HS-27A (cell line): ENCODE data around the gene LPAR1.
A peak's percentile ranks its signal among the peaks of the same experiment; 100 is the strongest.

Experiments used
- DNase-seq: peaks from one replicate; pipeline ENCODE4 v3.0.0-alpha.2; 2012; ENCODE audit warnings: low read depth, missing footprints

LPAR1 gene

DNA sequence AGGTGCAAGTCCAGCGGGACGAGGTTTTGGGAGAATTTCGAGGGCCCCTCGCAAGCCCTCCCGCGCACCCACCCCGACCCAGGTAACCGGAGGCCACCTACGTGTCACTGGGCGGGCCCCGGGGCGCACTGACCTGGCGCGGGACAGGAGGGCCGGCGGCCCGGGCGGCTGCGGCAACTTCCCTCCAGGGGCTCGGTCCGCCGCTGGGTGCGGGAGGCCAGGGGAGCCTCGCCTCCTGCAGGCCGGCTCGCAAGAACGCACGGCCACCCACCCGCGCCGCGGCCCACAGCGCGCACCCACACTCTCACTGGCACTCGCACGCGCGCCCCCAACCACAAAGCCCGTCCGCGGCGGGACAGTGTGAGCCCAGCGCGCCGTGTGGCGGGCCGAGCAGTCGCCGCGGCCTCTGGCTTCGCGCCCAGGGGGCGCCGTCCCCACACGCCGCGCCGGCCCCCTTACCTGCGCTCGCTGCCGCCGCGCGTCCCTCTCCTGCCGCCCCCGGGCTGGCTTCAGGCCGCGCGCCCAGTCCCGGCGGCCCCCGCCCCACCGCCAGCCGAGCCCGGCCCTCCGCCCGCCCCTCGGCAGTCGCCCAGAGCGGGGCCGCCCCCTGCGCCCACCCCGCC, 451 bp downstream of the LPAR1 start:
- no peak for DNase-seq

DNA sequence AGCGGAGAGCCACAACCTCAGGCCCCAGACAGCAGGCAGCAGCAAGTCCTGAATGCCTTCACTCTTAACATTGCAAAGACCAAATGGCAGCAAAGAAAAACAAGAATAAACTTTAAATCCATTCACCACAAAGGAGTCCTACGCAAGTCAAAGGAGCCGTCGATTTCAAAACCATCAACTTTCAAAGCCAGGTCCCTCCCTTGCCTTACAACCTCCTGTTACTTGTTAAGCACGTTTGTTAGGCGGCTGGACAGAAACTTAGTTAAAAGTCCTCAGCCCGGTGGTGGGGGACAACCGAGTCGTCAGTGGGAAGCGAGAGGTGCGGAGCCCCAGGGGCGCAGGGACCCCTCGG, 938 bp downstream of the LPAR1 start:
- DNase-seq = no peak

DNA sequence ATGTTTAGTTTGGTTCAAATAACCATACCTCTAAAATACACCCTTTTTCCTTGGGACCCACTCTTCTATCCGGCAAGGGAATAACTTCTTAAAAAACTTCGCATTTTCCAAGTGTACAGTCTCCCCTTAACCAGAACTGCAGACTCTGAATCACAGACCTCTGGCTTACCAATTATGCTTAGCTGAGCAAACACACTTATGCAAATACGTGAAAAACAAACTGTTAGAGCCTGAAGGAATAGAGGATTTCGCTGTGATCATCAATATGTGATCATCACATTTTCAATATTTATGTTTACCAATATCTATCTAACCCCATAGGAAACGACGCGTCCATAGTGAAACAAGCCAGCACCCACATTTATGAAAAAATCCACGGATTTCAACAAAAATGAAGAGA, 1.3 kb downstream of the LPAR1 start:
- no peak for DNase-seq

DNA sequence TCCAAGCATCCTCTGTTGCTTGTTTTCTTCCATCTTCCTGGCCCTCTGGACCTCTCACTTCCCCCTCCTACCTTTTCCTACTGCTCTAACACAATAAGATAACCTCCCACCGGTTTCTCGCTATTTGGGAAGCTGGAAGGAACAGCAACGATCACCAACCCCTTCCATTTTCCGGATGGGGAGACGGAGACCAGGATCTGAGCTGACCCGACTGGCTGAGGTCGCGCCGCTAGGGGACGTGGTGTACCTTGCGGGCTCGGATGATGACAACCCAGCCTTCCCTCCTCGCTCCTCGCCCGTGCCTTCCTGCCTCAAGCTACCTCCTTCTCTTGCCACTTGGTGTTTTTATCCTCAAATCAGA, 1.9 kb downstream of the LPAR1 start:
- peak; percentile 31 for DNase-seq

DNA sequence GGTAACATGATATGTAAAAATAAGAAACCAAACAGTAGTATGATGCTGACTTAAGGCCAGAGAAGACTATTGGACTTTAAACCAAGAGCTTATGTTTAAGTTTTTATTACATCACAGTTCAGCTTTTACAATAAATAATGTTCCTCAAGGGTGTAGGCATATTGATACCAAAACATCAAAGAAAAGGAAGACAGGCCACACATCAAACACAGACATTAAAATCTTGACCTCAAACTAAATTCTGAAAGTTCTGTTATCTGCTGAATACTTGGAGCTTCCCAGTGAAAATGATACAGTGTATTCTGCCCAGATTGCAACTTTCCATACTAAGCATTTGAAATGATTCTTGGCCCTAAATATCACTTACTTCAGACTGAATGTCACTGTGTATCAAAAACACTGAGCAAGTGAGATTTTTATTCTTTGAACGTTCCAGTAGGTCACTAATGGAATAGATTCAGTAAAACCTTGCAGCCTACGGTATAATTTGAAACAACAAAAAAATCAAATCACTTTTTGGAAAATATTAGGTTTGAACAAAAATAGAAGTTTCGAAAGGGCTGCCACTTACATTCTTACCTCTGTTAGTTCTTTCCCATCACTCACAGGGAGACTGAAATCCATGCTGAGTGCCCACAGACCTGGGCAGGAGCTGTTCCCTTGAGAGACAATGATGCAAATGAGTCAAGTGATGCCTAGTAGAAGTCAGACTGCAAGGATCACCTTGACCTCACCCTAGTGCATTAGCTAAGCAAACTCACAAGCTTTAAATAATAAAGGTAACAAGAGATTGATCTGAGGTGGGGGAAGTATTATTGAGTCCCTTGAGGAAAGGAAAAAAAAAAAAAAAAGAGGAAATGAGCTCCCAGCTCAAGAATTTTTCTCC, 2.5 kb downstream of the LPAR1 start:
- DNase-seq = no peak

DNA sequence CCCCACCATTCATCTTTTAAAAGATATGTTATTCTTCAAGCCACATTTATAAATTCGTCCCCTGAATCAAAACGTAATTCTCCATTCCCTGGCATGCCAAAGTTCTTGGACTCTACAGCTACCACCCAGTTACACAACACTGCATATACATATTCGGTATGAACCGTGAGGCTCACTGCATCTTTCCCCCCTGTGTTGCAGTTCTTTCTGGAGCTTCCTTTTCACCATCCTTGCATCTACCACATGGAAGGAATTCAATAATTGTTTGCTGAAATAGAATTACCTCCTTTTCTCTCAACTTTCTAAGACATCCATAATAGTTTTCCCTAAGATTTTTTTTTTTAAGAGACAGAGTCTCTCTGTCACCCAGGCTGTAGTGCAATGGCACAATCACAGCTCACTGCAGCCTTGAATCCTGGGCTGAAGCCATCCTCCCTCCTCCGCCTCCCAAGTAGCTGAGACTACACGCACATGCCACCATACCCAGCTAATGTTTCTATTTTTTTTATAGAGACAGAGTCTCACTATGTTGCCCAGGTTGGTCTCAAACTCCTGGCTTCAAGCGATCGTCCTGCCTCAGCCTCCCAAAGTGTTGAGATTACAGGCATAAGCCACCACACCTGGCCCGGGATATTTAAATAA, 3.3 kb downstream of the LPAR1 start:
- DNase-seq = no peak

DNA sequence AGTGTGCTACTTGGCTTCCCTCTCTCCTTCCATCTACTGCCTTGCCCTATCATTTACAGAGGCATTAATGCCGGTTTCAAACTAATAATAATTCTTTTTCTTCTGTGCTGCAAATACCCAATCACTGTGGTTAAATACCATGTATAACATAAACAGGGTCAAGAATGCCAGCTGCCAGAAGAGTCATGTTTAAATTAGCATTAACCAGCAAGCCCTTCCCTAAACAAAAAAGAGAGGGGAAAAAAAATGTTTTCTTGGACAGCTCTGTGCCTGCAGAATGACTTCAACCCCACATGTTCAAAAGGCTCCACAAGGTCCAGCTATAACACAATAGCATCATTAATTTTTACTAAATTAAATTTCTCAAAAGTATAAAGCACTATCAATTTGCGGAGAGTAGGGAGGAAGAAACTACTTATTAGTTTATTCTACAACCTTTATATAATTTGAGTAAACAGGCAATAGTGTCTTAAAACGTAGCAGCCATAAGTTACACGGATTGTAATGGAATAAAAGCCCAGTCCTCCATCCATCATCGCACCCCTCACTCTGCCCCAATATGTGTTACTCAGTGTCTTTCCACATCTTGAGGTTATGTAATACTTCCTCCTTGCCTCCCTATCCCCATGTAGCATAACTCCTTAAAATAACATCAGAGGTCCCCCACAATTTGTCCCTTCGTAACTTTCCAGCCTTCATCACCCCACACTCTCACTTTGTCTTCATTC, 3.9 kb downstream of the LPAR1 start:
- no peak for DNase-seq

DNA sequence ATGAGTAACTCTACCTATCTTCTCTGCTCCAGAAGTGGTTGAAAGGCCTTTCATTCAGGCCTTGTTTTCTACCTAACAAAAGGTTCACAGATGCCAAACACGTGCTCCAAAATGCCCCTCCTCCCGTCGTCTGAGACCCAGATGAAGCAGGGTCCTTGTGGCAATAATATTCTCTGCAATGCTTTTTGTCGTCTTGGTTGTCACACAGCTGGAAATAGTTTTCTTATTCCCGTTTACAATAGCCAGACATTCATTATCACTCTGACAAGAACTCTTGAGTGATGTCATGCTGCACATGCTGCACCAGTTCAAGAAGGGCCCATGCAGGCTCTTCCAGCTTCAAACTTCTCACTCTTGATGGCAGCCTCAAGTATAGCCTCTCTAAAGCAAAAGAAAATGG, 7.8 kb downstream of the LPAR1 start:
- no peak for DNase-seq

DNA sequence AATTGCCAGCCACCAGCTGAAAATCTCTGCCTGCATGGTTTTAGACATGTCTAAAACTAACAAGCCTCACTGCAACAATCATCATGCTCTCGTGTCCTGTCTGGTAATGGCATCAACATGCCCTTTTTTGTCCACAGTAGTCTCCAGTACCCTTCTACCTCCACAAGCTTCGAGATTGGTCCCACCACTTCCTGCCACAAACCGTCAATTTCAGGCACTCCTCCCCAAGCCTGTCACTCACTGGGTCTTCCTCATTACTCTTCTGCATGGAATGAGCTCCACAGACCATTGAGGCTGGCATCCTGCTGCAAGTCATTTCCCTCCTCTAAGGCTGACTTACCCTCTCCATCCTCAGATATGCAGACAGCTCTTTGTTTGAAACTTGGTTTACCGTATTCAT, 9.0 kb downstream of the LPAR1 start:
- no peak for DNase-seq

DNA sequence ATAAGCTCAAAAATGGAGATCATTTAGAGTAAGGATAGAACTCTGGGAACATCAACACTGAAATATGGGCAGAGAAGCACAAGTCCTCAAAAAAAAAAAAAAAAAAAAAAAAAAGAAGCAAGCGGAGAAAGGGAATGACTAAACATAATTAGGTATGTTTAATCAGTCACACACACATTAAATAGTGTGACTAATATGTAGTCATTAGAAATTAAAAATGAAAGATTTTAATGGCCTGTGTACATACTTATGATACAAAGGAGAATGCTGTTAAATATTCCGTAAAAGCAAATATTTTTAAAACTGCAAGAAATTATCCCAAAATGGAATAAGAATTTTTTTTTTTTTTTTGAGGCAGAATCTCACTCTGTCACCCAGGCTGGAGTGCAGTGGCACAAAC, 10.5 kb downstream of the LPAR1 start:
- DNase-seq = no peak

DNA sequence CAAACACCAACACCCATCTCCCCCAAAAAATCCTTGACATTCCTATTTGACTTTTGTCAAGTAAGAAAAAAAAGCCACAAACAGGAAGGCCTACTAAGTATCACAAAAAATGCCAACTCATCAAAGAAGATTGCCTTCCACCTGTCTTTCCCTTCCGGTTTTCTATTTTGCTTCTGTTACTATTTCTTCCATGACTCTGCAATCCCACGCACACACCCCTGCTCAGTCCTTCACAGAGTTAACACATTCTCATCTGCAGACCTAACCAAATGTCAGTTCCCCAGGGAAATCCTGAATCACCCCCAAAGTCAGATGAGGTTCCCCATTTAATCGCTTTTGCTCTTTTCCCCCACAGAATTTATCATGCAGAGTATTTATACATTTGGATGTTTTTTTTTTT, 15.1 kb downstream of the LPAR1 start:
- DNase-seq = no peak

DNA sequence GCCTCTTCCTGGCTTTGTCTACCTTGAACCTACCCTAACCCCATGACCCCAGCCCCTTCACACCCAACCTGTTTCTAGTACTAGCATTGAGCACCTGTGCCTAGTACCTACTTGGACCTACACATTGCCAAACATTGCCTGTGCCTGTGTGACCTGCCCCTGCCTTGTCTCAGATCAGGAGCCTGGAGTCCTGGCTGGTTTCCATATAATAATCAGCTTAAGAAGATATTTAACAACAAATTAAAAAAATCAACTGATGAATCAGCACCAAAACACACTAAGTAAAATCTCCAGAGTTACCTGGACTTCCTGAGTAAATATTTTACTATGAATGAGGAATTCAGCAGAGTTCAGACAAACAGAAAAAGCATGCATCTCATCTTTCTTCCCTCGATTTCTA, 17.7 kb downstream of the LPAR1 start:
- no peak for DNase-seq

DNA sequence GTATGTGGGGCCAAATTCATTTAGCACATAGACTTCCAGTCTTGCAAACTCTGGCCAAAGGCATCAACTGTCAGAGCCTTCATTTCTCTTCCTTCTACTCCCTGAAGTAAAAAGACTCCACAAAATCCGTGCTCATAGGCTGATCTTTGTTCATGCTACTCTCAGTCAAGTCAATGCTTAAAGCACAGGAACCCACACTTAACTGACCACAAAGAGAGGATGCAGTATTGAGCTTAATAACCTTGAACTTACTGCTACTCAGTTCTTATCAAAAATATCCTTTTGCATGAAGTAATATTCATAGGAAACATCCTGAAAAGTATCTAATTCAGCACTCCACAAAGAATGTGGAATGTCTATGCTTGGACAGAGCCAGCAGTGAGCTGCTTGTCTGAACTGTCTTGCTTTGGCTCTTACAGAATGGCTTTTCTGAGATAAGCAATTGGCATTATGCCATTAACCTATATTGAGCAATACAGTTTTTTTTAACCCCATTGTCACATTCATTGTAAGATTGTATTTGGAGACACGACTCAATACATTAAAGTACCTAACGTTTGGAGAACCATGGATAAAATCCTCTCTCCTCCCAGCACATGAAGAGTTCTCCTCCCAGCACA, 21.7 kb downstream of the LPAR1 start:
- DNase-seq = no peak

DNA sequence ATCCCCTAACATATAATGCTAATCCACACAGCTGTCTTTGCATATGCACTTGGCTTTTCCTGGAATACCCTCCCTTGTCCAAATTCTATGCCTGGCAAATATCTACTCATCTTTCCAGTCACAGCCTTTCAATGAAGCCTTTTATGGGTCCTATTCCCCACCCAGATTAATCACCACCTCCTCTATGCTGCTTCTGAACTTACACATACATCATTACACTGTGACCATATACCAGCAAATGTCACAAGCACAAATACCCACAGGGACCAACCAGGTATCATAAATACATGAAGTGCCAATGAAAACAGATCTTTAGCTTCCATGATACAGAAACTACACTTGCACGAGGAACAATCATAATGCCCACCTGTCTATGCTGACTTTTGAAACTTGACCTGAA, 22.3 kb downstream of the LPAR1 start:
- no peak for DNase-seq

DNA sequence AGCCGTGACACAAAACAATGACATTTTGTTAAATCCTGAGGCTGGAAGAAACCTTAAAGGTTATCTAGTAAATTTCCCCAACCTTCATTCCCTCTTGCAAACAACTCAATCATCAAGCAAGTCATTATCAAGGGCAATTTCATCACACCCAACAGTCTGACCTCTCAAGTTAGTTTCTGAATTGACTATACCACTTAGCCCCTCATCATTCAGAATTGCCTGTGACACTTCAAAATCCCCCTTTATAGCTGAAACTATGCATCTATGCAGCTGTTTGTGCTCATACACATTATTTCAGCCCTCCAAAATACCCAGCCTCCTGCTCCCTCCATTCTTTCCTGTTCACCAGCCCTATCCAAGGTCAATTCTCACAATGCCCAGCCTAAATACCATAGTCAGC, 24.6 kb downstream of the LPAR1 start:
- DNase-seq = no peak

DNA sequence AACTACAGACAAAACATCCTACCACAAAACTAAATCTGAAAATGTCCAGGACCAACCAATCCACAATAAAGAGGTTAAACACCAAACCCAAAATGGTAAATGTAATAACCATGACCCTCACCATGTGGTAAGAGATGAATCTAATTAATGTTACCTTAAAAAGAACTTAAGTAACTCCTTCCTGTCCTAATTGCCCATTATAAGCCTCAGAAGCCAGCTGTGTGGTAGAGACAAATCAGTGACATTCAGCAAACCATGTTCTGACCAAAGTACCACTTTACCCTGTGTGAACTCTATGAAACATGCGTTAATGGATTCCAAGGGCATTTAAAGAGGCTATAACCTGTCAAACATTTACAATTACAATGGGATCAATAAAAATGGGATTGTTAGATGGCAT, 25.0 kb downstream of the LPAR1 start:
- DNase-seq = no peak

DNA sequence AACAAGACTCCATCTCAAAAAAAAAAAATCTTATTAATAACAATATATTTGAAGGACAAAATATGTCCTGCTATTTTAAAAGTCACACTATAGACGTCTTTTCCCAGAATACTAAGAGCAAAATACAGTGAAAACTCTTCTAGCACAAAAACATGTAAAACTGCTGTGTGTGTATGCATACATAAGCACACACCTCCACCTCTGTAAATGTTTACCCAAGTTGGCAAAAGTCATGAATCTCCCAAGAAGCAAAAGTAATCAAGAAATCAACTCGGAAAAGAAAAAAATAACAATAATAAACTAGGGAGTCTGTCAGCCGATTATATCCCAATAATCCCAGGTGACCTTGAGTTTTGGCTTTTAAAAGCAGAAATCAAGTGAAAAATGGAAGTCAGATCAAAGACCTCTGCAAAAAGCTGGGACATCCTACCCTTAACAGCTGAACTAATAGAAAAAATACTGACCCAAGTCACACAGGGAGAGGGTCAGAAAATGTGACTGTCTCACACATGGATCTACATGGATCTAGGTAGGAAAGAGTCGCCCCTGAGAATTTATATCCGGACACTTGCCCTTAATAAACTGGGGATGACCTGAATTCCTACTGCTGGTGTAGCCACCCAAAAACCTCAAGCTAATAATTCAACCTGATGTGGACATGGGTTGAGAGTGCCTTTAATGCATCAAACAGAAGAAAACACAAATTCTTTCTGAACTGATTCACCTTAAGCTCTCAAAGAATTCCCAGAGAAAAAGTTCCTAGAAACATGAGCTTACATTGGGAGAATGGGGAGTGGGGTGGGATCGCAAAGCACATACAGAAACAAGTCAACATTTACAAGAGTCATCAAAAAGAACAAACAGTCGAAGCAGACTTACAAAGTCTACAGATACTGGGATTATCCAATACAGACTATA, 29.9 kb downstream of the LPAR1 start:
- DNase-seq = no peak

DNA sequence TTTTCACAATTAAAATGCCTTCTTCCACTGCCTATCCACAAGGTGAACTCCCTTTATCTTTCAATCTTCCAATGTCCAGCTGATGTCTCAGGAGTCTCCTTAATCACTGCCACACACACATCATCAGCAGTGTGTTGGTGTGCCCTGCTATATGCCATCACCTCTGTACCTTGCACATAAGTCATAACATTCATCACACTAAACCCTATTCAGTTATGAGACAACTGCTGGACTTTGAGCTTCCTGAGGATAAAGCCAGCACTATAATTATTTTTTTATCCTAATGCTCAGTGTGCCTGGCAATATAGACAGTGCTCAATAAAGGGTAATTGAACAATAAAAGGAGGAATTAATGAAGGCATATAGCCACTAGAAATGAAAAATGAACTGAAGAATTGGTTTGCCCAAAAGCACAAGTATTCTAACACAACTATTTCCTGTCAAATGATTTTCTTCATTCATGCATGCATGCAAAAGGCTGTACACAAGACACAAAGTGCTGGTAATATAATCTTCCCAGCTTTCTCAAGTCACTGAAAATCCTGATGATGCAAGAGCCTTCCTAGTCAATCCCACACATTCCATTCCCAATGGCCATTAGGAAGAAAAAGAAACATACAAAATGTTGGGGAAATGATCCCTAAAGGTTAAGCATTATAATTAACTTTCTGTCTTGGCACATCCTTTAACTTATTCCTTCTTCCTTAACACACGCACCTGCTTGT, 32.4 kb downstream of the LPAR1 start:
- DNase-seq = no peak

DNA sequence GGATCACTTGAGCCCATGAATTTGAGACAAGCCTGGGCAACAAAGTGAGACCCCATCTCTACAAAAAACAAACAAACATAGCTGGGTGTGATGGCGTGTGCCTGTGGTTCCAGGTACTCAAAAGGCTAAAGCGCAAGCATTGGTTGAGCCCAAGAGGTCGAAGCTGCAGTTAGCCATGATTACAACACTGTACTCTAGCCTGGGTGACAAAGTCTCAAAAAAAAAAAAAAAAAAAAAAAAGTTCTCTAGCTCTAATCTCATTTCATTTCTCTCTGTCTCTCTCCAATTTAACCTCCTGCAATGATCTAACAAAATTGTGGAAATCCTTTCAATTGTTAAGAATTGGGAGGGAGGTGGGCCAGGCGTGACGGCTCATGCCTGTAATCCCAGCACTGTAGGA, 33.3 kb downstream of the LPAR1 start:
- DNase-seq = no peak

DNA sequence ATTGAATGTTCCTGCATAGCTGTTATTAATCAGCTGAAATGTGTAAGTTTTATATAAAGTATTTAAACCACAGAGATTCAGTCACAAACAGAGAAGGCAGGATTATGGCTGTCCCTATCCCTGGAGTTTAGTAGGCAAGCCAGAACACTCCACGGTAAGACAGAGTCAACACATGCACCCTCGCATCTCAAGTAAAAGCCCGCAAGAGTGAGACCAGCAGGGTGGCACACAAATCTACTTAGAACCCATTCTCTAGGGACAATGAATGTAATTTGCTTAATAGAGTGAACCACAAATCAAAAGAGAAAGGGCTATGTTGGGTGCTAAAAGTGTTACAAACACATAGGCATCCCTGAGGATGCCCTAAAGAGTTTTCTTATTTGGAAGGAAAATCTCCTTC, 35.1 kb downstream of the LPAR1 start:
- DNase-seq = no peak

DNA sequence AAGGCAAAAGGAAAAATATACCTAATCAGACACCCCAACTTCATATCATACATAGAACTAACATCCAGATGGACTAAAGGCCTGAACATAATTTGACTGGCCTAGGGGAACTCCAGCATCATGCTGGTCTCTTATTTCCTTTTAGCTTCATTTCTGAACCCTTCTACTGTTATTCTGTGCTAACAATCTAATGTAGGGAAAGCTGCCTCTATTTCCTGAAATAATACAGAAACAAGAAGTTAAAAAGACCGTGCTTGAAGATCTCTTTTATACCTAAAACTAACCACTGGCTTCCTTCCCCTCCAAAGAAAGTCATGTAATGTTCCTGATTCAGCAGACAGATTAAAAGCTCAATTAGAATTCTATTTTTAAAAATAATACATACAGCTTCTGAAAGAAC, 36.7 kb downstream of the LPAR1 start:
- DNase-seq = no peak
